NOMO-1 (cell line): Measurements from ENCODE around the gene NEK6.
A peak's percentile ranks its signal among the peaks of the same experiment; 100 is the strongest.

Experiments used
- DNase-seq, 2 experiments: peaks; one replicate each; lab custom pipeline; 2025; ENCODE audit not compliant: unreplicated experiment in 2 of 2; lab: John Stamatoyannopoulos, UW

The NEK6 gene

DNA sequence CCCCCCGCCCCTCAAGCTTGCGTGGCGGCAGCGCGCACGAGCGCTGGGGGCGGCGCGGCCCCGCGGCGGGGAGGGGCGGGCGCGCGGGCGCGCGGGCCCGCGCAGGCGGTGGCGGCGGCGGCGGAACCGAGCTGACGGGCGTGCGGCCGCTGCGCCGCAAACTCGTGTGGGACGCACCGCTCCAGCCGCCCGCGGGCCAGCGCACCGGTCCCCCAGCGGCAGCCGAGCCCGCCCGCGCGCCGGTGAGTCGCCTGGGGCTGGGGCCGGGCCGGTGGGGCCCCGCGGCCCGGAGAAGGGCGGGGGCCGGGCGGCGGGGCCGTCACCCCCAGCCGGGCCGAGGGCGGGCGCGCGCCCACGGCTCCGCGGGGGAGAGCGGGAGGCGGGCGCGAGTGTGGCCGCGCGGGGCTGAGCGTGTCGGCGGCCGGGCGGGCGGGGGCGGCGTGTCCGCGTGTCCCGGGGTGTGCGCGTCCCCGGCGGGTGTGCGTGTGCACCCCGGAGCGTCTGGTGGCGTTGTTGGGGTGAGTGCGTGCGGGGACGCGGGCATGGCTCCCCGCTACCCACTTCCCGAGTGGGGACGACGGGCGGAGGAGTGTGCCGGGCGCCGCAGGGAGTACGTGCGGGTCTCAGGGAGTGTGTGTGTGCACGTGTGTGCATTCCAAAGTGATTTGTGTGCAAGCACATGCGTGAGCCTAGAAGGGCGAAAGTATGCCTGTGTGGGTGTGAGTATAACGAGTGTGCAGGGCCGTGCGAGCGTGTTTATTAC is at the start of gene NEK6:
Gene NEK6, plus strand, starts transcription at position 106 of the 763 bp plus-strand sequence. CDS start 44,016 bp downstream, outside the sequence.
- peak in 1 of 2 experiments; percentile 31 for DNase-seq

DNA sequence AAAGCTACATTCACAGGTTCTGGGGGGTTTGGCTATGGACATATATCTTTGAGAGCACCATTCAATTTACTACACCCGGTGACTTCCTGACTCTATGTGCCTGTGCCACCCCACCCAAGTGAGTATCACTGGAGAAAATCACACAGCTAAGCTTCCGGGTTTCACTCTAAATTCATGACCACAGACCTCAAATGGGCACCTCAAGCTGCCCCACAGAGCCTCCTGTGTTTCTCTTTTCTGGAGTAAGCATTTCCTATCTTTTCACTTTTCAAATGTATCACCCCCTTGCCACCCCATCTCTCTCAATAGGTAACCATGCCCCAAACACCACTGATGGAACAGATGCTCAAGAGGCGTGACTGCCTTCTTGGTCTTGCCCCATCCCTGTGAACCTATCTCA is 49.2 kb upstream of the NEK6 start:
- peak; percentile 21 to 33 for DNase-seq

DNA sequence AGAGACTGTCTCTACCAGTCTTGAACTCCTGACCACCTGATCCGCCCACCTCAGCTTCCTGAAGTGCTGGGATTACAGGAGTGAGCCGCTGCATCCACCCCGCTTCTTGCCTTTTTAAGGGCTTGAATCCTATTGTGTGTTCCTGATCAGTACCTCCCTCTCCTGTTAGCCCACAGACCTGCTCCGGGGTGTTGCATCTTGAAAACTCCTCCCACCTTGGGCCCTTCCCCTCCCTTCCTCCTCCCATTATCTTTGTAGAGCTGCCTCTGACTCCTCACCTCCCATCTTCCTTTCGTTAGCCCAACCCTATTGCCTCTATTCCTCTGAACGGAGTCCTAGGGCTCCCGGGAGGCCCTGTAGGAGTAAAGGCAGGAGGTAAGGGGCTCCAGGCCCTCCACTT is 48.5 kb upstream of the NEK6 start:
- DNase-seq: no peak

DNA sequence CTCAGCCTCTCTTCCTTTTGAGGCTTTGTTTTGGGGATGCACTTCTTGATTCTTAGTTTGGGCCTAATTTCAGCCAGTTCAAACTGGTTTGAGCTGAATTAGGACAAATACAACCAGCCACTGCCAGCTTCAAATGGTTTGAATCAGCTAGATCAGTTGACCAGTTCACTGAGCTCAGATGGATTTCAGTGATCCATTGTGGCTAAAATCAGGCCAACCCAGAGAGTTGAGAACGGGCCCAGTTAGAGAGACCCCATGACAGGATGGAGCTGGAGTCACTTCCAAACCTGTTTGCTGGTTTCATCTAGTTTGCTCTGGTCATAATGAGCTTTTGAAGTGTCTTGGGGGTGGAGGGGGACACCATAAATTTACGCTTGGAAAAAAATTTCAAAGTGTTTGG is 48.0 kb upstream of the NEK6 start:
- DNase-seq: no peak

DNA sequence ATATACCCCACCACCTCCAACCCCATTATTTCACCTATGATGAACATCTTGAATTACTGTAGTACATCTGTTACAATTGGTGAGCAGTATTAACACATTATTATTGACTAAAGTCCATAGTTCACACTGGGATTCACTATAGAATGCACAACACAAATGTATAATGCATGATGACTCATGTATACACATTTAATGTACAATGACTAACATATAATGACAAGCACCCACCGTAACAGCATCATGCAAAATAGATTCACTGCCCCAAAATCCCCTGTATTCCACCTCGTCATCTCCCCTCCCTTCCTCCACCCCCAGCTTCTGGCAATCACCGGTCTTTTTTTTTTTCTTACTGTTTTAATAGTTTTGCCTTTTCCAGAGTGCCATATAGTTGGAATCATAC is 47.1 kb upstream of the NEK6 start:
- DNase-seq: no peak

DNA sequence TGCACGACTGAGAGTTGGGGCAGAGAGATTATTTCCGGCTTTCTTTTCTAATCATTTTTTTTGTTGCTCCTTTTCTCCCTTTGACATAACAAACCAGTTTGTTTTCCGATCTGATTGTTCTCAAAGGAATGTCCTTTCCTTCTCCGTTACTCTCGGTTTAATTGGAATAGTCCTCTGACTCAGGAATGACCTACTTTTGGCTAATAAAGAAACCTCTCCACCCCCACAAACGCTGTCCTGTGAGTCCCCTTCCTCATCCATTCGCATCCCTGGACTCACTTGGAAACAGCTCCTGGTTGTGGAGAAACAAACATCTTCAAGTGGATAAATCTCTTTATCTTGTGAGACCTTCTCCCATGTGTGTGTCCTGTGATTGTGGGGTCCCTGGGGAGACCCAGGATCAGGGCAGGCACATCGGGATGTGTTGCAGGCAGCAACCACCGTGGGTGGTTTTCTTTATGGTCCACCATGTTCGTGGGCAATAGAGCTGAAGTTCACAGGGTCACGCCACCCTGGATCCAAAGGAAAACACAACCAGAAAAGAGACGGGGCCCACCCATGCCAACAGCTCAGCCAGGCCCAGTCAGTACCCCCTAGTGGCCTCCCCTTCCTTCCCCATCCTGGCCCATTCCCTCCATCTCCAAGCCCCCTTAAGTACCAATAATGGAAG is 45.2 kb upstream of the NEK6 start:
- no peak for DNase-seq

DNA sequence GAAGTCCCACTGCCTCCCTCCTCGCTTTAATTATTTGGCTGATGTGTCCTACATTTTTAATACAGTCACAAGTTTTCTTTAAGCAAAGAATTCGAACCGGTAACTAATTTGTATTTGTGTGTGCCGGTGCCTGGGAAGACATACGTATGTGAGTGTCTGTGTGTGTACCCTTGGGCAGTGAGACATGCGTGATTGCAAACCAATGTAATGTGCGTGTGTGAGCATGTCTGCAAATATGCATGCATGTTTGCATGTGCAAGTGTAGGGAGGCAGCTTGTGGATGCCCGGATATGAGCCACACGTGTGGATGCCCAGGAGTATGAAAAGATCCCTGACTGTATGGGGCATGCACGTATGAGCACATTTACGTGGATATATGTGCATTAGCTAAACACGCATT is 44.4 kb upstream of the NEK6 start:
- no peak for DNase-seq

DNA sequence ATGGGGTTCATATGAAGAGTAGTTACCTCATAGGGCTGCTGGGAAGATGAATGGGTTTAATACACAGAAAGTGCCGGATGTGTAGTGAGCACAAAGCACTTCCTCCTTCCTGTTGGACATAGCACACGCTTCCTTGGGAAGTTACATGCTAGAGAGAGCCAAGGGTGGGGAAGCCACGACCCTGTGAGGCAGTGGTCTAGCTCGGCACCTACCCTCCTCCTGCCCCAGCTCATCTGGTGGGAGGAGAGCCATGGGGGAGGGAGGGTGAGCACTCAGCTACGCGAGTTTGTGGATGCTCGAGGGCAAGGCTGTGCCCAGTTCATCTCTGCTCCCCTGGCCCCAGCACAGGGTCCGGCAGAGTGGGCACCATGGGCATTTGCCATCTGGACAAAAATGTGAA is 43.6 kb upstream of the NEK6 start:
- DNase-seq: no peak

DNA sequence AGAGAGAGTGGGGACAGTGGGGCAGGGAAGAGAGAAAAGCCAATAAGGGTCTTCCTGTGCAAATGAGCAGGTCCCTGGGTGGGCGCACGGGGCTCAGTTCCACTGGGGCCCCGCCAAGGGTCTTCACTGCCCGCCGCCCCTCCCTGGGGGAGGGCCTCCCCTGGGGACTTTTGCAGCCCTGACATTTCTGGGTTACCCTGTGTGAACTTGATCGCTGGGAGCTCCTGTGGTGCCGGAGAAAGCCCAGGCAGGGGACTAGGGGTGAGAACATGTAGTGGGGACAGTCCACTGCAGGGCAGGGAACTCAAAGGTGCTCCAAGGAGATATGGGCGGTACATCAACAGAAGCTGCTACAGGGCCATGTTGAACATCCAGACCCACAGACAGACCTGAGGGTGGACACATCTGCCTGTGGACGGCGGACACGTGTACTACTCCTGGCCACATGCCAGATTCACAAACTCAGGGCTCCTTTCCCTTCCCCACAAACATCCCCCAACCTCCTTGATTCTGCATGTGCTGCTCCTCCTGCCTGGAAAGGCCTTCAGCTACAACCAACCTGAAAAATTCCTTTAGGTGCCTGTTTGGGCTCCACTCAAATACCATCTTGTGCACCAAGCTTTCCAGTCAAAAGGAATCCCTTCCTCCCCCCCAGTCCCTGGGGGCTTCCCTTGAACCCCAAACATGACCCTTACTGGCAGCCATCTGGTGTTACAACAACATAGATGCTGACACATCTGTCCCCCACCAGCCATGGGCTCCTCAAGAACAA is 43.0 kb upstream of the NEK6 start:
- no peak for DNase-seq

DNA sequence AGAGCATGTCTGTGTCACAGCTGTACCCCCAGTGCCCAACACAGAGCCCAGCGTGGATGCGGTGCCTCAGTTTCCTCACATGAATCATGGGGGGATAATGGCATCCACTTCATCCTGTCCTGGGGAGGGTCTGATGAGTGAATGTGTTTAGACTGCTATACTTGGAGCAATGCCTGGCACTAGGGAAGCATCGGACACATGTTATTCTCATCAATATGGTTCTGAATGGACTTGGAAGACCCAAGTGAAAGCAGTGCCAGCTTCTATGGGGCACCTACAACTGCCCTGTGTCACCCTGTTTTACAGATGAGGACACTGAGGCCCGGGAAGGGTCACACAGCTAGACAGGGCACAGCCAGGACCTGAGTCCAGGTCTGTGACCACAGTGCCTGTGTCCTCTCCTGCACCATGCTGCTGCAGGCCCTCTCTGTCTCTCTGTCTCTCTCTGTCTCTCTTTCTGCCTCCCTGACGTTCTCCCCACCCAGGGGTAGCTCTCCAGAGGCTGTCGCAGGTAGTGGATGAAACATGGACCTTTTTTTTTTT is 42.3 kb upstream of the NEK6 start:
- no peak for DNase-seq

DNA sequence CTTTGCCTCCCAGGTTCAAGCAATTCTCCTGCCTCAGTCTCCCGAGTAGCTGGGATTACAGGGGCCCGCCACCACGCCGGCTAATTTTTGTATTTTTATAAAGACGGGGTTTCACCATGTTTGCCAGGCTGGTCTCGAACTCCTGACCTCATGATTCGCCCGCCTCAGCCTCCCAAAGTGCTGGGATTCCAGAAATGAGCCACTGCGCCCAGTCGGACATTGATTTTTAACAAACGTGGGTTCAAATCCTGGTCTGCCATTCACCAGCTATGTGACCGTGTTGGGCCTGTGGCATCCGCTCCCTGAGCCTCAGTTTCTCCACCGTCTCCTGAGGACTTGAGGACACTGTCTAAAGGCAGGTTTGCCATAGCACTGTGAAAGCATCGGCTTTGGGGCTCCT is 41.8 kb upstream of the NEK6 start:
- DNase-seq: no peak

DNA sequence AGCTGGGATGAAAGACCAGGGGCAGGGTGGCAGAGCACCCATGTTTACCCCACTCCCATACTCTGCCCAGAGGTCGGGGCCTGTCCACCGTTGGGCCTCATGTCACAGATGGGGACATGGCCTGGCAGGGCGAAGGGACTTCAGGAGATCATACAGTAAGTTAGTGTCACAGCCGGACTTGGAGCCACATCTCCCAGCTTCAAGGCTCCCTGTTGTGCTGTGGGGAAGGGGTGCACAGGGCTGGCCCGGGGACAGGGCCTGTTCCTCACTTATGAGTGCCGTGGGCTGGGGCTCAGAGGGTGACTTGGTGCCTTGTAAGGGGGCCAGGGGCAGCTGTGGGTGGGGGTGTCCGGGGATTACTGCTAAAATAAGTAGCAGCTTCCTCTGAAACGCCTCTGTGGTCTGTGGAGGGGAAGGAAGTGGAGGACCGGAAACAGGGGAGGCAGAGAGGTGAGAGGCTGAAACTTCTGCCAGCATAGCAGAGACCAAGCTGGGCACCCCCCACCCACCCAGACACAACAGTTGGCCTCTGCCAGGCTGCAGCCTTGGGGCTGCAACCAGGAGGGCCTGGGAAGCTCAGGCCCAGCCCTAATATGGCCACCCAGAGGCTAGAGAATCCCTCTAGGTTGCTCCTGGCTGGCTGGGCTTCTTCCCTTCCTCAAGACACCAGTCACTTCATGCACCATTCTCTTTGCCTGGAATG is 41.1 kb upstream of the NEK6 start:
- DNase-seq: peak; percentile 84 to 93

DNA sequence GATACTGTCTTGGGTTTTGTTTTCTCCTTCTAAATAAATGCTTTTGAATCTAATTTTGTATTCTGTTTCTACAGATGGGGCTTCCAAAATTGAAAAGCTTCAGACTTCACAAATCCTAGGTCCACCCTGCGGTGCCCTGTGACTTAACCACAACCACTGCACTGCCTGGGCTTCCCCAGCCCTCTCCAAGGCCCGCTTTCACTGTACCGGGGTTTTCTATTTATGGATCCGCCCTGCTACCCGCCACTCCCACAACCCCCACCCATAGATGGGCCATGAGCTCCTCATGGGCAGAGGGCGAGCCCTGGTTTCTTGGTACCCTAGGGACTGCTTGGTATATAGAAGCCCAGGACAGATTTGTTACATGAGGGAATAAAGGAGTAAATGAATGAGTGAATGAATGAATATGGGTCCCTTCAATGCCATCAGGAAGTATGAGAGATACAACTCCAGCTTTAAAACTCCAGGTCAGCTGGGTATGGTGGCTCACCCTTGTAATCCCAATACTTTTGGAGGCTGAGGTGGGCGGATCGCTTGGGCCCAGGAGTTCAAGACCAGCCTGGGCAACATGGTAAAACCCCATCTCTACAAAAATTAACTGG is 39.8 kb upstream of the NEK6 start:
- DNase-seq: peak; percentile 24 to 32

DNA sequence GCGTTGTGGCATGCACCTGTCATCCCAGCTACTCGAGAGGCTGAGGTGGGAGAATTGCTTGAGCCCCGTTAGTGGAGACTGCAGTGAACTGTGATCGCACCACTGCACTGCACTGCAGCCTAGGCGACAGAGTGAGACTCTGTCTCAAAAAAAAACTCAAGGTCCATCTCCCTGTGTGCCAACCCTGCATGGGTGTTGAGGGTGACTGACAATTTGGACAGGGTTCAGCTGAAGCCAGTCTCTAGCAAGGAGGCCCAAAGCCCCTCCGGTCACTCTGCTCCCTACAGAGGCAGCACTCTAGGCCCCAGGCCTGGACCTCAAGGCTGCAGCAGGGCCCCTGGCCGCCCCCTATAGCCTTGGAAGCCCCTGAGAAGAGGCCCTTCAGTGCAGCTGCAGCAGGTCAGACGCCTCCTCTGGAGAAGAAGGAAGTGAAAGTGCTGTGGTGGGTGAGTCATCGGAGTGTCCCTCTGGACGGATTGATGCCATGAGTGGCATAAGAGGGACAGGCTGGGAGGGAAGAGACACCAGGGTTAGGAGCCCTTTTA is 39.2 kb upstream of the NEK6 start:
- peak; percentile 87 to 95 for DNase-seq

DNA sequence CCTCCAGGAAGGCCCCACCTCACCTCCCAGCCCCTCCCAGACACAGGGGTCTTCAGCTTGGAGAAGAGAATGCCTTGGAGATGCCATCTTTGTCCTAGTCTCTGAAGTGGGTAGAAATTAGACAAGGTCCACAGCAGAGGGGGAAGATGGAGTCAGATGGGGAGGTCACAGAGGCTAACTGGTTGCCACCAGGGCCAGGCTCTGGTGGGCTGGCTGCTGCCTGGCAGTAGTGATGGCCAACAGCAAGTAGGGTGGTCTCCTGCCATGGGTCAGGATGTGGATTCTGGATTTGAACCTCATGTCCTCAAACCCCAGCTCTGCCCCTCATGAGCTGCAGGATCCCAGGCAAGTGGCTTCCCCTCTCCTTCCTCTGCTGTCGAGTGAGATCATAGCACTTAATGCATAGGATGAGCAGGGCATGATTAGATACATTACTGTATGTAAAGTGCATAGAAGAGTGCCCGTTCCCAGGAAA is 38.7 kb upstream of the NEK6 start:
- DNase-seq: no peak

DNA sequence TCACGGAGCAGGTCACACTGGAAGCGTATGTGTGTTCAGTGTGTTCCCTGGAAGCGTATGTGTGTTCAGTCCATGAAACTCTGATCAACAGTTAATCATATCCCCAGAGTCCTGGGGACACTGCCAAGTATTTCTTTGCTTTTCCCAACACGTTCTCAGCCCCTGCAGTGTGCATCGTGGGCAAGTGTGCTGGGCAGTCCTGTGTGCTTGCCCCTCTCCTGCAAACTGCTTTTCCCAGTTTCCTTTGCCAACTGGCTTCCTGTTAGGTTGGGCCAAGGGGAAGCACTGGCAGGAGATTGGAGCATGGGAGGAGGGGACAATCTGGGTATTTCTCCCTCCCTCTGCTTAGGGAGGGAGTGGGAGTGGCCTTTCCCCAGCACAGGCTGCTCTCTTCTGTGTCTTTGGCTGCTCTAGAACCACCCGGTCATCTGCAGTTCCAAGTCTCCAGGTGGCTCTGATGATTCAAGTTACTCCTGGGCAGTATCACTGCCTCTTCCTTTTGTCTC is 36.8 kb upstream of the NEK6 start:
- no peak for DNase-seq

DNA sequence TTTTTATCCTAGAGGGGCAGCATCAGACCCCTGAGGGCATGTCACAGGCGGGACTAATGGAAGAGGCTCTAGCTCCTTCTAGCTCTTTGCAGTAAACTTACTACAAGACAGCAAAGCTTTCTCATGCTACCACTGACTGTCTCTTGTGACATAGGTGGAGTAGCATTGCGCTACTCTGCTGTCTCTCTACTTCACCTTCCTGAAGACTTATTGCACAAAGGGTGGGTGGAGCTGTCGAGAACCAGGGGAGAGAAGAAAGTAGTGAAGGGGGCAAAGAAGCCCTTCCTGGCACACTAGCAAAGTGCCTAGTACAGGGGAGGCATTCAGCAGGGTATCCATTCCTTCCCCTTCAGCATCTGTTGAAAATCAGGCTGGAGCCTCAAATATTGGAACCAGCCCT is 36.1 kb upstream of the NEK6 start:
- DNase-seq: peak; percentile 55 to 86

DNA sequence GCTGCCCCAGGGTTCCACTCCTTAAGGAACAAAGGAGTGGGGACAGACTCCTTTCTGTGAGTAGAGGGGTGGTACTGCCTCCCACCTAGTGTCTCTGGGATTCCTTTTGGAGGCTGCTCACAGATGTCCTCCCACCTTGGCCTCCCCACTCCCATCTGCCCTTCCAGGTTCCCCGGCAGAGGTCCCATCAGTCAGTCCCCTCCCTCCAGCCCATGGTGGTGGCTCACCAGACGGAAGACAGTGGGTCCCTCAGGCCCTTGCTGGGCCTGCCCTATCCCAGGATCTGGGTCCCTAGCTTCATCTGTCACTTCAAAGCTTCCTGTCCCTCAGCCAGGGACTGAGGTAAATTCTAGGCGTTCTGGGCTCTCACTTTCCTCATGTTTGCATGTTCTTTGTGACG is 35.6 kb upstream of the NEK6 start:
- DNase-seq: no peak

DNA sequence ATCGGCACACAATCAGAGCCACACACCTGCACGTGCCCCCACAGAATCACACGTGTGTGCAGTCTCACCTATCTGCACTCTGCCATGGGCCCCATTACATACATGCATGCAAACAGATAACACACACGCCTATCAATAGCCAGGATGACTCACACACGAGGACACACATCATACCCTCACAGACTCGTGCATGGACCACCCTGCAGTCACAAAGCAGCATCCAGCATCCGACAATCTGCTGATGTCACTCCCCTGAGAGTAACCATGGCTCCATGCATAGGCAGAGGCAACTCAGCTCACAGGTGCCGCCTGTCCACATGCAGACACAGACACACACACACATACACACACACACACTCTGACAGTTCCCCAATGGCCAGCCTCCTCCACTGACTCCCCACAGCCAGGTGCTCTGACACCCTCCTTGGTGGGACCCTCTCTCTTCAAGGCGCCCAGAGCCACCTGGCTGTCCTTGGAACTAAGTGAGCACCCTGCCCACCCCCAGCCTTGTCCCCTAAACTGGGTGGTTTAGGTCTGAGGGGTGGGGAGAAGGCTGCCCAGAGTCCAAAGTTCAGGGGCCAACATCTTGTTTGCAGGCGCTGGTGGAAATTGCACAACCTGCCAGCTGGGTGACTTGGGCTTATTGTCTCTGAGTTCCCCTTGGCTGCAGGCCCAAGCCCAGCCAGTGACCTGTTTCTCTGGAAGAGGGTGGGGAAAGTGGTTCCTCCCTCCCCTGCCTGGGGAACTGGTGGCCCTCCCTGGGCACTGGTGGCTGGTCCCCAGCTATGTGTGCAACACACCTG is 34.6 kb upstream of the NEK6 start:
- peak; percentile 95 to 97 for DNase-seq
